CD4-positive, alpha-beta T cell (primary cell): ENCODE measurements around the gene HSDL2. TPM values are rescaled to one million over a fixed set of nuclear protein-coding genes. Genes with fewer than 3 reads are reported as not detected.
"Not testable (repeated sequence)": the region's sequence is repeated elsewhere in the genome, so short reads cannot be mapped to it uniquely, and the experiment has no call there.

ENCODE experiments used
- ATAC-seq: fragments of 200-7000 bp; cut with Tn5 transposase; one replicate; pipeline ENCODE4 v1.10.0; 2022; ENCODE audit warnings: mild to moderate bottlenecking; ENCODE audit not compliant: poor library complexity
- CTCF ChIA-PET: fragments of 350-600 bp; sonication (Branson Sonifier 250); formaldehyde crosslinking; loops from one replicate; lab custom pipeline; 2021; ENCODE audit warnings: antibody characterized with exemption, inconsistent platforms; lab: Charles Lee
- POLR2A ChIA-PET: fragments of 350-600 bp; sonication (Branson Sonifier 250); formaldehyde crosslinking; loops from one replicate; lab custom pipeline; 2021; ENCODE audit warnings: antibody characterized with exemption, inconsistent platforms; lab: Charles Lee
- DNase-seq, 14 experiments: peaks; one replicate each; pipeline ENCODE4 v3.0.0-alpha.2; 2013 to 2020; ENCODE audit warnings: mixed read lengths in 2 of 14
- H3K27ac ChIP-seq, 2 donors: one replicate each; pipeline versions ENCODE4 v1.5.1 to v1.7.0; 2013; ENCODE audit warnings: low read length in 2 of 2, low read depth in 1 of 2, mild to moderate bottlenecking in 1 of 2
- H3K27me3 ChIP-seq, 2 experiments: 1 replicate in 1 of 2; 2 replicates in 1 of 2; pipeline versions ENCODE4 v1.6.1 to v1.7.0; 2013; ENCODE audit warnings: low read length in 2 of 2, control low read depth in 1 of 2, mild to moderate bottlenecking in 1 of 2, moderate library complexity in 1 of 2; ENCODE audit not compliant: insufficient read depth in 2 of 2, control insufficient read depth in 1 of 2
- H3K36me3 ChIP-seq: one replicate; pipeline ENCODE4 v1.6.1; 2013; ENCODE audit warnings: low read length, control low read depth; ENCODE audit not compliant: insufficient read depth
- H3K4me1 ChIP-seq: one replicate; pipeline ENCODE4 v1.6.1; 2013; ENCODE audit warnings: low read length, control low read depth; ENCODE audit not compliant: insufficient read depth
- H3K4me3 ChIP-seq: one replicate; pipeline ENCODE4 v1.5.1; 2013; ENCODE audit warnings: mild to moderate bottlenecking, low read length, moderate library complexity
- H3K9me3 ChIP-seq, 2 experiments: 1 replicate in 1 of 2; 2 replicates in 1 of 2; pipeline versions ENCODE4 v1.6.1 to v1.7.0; 2013; ENCODE audit warnings: low read length in 2 of 2, mild to moderate bottlenecking in 2 of 2, control low read depth in 1 of 2, moderate library complexity in 1 of 2; ENCODE audit not compliant: control insufficient read depth in 1 of 2, insufficient read depth in 1 of 2
- H3K27ac Mint-ChIP-seq: one replicate; pipeline ENCODE4 v1.8.0; 2020; ENCODE audit warnings: mixed read lengths
- H3K27me3 Mint-ChIP-seq: one replicate; pipeline ENCODE4 v1.8.0; 2021; ENCODE audit warnings: mixed read lengths
- H3K36me3 Mint-ChIP-seq: one replicate; pipeline ENCODE4 v1.8.0; 2021; ENCODE audit warnings: low read depth, mixed read lengths
- H3K4me1 Mint-ChIP-seq: one replicate; pipeline ENCODE4 v1.8.0; 2021; ENCODE audit warnings: low read depth, mixed read lengths
- H3K4me3 Mint-ChIP-seq: one replicate; pipeline ENCODE4 v1.8.0; 2020; ENCODE audit warnings: mild to moderate bottlenecking, mixed read lengths
- H3K9me3 Mint-ChIP-seq: one replicate; pipeline ENCODE4 v1.8.0; 2020; ENCODE audit warnings: mixed read lengths
- intact Hi-C, 2 experiments: fragments of 100-400 bp; cut with DNase I in 1 of 2; cut with micrococcal nuclease in 1 of 2; formaldehyde crosslinking; loops; one replicate each; pipeline versions ENCODE4 v1.15.1 to v1.9.0; 2023 to 2025; cut with DNase I, micrococcal nuclease
- total RNA-seq, 174 experiments: library from RNA in 2 of 174; stranded (reverse) in 2 of 174; gene quantifications; one replicate each; pipeline ENCODE4 v1.2.3 and lab custom pipeline; 2021 to 2026
- TF ChIP-seq, protein P1 (sequence below): fragments of 200-600 bp; IDR thresholded peaks from one replicate; pipeline ENCODE4 v1.8.0; 2022; ENCODE audit warnings: antibody characterized with exemption, mild to moderate bottlenecking

HSDL2 gene
- total RNA-seq, 2 experiments from 2014 or later, result 3.8 to 4.9 TPM

DNA sequence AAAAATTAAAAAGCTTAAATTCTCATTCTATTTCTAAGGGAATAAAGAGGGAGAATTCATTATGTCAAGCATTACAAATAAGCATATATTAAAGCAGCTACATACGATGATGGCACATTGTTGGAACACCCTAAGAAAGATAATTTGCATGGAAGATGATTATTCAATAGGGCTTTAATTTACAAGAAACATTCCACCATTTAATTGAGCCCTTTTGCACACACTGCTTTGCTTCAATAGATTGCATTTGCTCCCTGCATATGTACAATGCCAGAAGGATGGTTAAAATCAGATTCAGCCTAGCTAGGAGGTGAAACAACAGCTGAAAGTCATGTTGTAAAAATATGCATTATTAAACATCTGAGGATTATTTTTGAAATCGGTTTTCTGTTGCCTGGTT, 128.5 kb downstream of the HSDL2 start:
- ChIA-PET POLR2A (interaction anchor here (0.8 kb wide), 1 partner anchor 59 kb away, joined by 3 read pairs; no protein-coding TSS in a partner anchor), CTCF (no interaction called here)
- no peaks in the 10 kb centered on the region for H3K4me1 ChIP-seq
- H3K9me3 Mint-ChIP-seq, result no peaks in the 10 kb centered on the region
- no peaks in the 10 kb centered on the region for H3K9me3 ChIP-seq
- no peaks in the 10 kb centered on the region for H3K4me1 Mint-ChIP-seq
- H3K4me3 Mint-ChIP-seq, result no peak overlapping the region
- no peak overlapping the region for H3K27ac Mint-ChIP-seq
- H3K27me3 Mint-ChIP-seq, result no peaks in the 10 kb centered on the region
- H3K4me3 ChIP-seq, result no peak overlapping the region
- DNase-seq (no peak), ATAC-seq (no peak)
- intact Hi-C loops, result no loop called here
- no peak overlapping the region for H3K27ac ChIP-seq
- H3K27me3 ChIP-seq, result no peaks in the 10 kb centered on the region
- H3K36me3 Mint-ChIP-seq, result no peaks in the 10 kb centered on the region
- no peaks in the 10 kb centered on the region for H3K36me3 ChIP-seq
- TF ChIP-seq, protein P1, sequence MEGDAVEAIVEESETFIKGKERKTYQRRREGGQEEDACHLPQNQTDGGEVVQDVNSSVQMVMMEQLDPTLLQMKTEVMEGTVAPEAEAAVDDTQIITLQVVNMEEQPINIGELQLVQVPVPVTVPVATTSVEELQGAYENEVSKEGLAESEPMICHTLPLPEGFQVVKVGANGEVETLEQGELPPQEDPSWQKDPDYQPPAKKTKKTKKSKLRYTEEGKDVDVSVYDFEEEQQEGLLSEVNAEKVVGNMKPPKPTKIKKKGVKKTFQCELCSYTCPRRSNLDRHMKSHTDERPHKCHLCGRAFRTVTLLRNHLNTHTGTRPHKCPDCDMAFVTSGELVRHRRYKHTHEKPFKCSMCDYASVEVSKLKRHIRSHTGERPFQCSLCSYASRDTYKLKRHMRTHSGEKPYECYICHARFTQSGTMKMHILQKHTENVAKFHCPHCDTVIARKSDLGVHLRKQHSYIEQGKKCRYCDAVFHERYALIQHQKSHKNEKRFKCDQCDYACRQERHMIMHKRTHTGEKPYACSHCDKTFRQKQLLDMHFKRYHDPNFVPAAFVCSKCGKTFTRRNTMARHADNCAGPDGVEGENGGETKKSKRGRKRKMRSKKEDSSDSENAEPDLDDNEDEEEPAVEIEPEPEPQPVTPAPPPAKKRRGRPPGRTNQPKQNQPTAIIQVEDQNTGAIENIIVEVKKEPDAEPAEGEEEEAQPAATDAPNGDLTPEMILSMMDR, result no peak

DNA sequence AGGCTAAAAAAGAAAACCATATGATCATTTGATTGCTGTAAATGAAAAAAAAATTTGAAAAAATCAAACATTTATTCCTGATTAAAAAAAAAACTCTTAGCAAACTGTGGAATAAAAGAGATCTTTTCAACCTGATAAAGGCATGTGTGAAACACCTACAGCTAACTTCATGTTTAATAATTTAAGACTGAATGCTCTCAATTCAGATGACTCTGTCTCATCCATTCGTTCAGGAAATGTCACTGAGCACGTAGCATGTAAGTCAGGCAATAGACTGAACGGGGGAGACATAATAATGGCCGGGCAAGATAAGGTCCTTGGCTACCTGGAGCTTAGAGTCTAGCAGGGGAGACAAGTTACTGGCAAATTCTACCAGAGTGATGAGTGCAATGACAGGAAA, 132.5 kb downstream of the HSDL2 start:
- CTCF ChIA-PET, H3K27me3 ChIP-seq: not testable (repeated sequence)

DNA sequence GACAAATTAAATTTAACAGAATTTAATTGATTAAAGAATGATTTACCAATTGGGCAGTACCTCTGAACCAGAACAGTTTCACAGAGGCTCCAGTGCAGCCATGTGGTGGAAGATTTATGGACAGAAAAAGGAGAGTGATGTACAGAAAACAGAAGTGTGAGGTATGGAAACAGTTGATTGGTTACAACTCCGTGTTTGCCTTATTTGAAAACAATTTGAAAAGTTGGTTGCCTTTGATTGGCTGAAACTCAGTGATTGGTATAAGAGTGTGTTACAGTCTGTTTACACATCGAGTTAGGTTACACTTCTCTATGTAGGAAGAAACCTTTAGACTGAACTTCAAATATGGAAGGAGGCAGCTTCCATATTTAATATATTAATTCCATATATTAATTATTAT, 136.9 kb downstream of the HSDL2 start:
- Mint-ChIP-seq H3K4me1 (no peaks in the 10 kb centered on the region), H3K36me3 (no peaks in the 10 kb centered on the region), H3K9me3 (no peaks in the 10 kb centered on the region), H3K27ac (no peak overlapping the region), H3K4me3 (no peak overlapping the region), H3K27me3 (no peaks in the 10 kb centered on the region)
- Histone ChIP-seq H3K27me3 (no peaks in the 10 kb centered on the region), H3K27ac (no peak overlapping the region), H3K4me1 (no peaks in the 10 kb centered on the region), H3K4me3 (no peak overlapping the region), H3K36me3 (no peaks in the 10 kb centered on the region), H3K9me3 (no peaks in the 10 kb centered on the region)
- no peak for ATAC-seq
- TF ChIP-seq, protein P1, result no peak
- intact Hi-C loops, result no loop called here
- POLR2A ChIA-PET, result interaction anchor here (0.7 kb wide), 1 partner anchor 11 kb away, joined by 3 read pairs; no protein-coding TSS in a partner anchor
- CTCF ChIA-PET, result interaction anchor here (1.4 kb wide), 1 partner anchor 24 kb away, joined by 3 read pairs; no protein-coding TSS in a partner anchor
- no peak for DNase-seq

More for the DNA sequence above, 132.5 kb downstream of the HSDL2 start:
- H3K27me3 Mint-ChIP-seq, H3K4me1 Mint-ChIP-seq, H3K27ac Mint-ChIP-seq, H3K9me3 Mint-ChIP-seq, H3K36me3 ChIP-seq, H3K36me3 Mint-ChIP-seq, H3K4me1 ChIP-seq, H3K4me3 Mint-ChIP-seq, DNase-seq, ATAC-seq, H3K4me3 ChIP-seq, POLR2A ChIA-PET, intact Hi-C loops, H3K27ac ChIP-seq, H3K9me3 ChIP-seq: not testable (repeated sequence)

DNA sequence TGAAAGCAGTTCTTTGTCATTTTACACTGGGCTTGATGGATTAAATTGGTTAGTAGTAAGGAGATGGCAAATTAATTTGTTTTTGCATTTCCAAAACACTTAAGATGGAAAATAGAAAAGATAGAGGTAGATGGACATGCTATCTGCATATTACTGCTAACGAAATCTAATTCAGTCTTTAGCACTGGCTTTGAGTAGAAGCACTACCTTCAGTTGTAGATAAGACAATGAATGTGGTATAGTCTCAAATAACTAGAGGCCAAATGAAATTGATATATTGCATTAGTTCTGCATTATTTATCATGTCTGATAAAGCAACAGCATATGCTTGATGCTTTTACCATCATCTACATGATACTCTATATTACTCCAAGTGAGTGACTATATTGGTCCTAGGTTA, 140.2 kb downstream of the HSDL2 start:
- TF ChIP-seq, protein P1, result no peak
- Mint-ChIP-seq H3K4me1 (no peaks in the 10 kb centered on the region), H3K4me3 (no peak overlapping the region), H3K9me3 (no peaks in the 10 kb centered on the region), H3K27me3 (no peaks in the 10 kb centered on the region), H3K36me3 (no peaks in the 10 kb centered on the region), H3K27ac (no peak overlapping the region)
- POLR2A ChIA-PET, result no interaction called here
- CTCF ChIA-PET, result no interaction called here
- H3K4me1 ChIP-seq, result no peaks in the 10 kb centered on the region
- no peaks in the 10 kb centered on the region for H3K36me3 ChIP-seq
- intact Hi-C loops, result no loop called here
- DNase-seq (no peak), ATAC-seq (no peak)
- H3K4me3 ChIP-seq, result no peak overlapping the region
- no peaks in the 10 kb centered on the region for H3K27me3 ChIP-seq
- no peaks in the 10 kb centered on the region for H3K9me3 ChIP-seq
- no peak overlapping the region for H3K27ac ChIP-seq
